Fibroblast of skin of scalp (primary cell): ENCODE data around the gene KLHL11.
"Not testable (repeated sequence)": the region's sequence is repeated elsewhere in the genome, so short reads cannot be mapped to it uniquely, and the experiment has no call there.

Experiments used
- DNase-seq: peaks from one replicate; pipeline ENCODE4 v3.0.0-alpha.2; 2013

The KLHL11 gene

GRCh38 chr17:41888332-41888965 lies 23.2 kb upstream of the KLHL11 start:
- no peak for DNase-seq

- no peak for DNase-seq
These were observed 20.5 kb upstream of the KLHL11 start for GRCh38 chr17:41885733-41886132.

GRCh38 chr17:41882756-41883155 lies 17.5 kb upstream of the KLHL11 start:
- no peak for DNase-seq

- no peak for DNase-seq
These were observed 14.9 kb upstream of the KLHL11 start for GRCh38 chr17:41880130-41880529.

GRCh38 chr17:41874293-41874670 lies 9.1 kb upstream of the KLHL11 start:
- not testable (repeated sequence) for DNase-seq

GRCh38 chr17:41873559-41874292 lies 8.5 kb upstream of the KLHL11 start:
- no peak for DNase-seq

- DNase-seq: no peak
These were observed 6.6 kb upstream of the KLHL11 start for GRCh38 chr17:41871789-41872188.

GRCh38 chr17:41870627-41871026 lies 5.4 kb upstream of the KLHL11 start:
- no peak for DNase-seq

GRCh38 chr17:41870097-41870496 lies 4.9 kb upstream of the KLHL11 start:
- DNase-seq: no peak

GRCh38 chr17:41869426-41869825 lies 4.2 kb upstream of the KLHL11 start:
- DNase-seq: no peak

GRCh38 chr17:41868568-41868967 lies 3.3 kb upstream of the KLHL11 start:
- no peak for DNase-seq

GRCh38 chr17:41865596-41865893 lies 322 bp upstream of the KLHL11 start:
- DNase-seq: no peak

- no peak for DNase-seq
These were observed 756 bp downstream of the KLHL11 start for GRCh38 chr17:41864498-41864835.

GRCh38 chr17:41863074-41863848 lies 2.0 kb downstream of the KLHL11 start:
- no peak for DNase-seq

- DNase-seq: no peak
These were observed 4.8 kb downstream of the KLHL11 start for GRCh38 chr17:41860254-41860931.

- DNase-seq: not testable (repeated sequence)
These were observed 13.8 kb downstream of the KLHL11 start for GRCh38 chr17:41851382-41851781.

- no peak for DNase-seq
These were observed 15.8 kb downstream of the KLHL11 start for GRCh38 chr17:41849251-41849990.

- DNase-seq: no peak
These were observed 16.4 kb downstream of the KLHL11 start for GRCh38 chr17:41848788-41849187.

GRCh38 chr17:41844971-41845370 lies 20.3 kb downstream of the KLHL11 start:
- DNase-seq: no peak

GRCh38 chr17:41840781-41841180 lies 24.4 kb downstream of the KLHL11 start:
- not testable (repeated sequence) for DNase-seq

- not testable (repeated sequence) for DNase-seq
These were observed 25.8 kb downstream of the KLHL11 start for GRCh38 chr17:41839448-41839847.

GRCh38 chr17:41837761-41838538 lies 27.3 kb downstream of the KLHL11 start, which contains the start of gene KLHL10:
Gene KLHL10 (plus strand): TSS chr17:41837825. CDS start chr17:41837933, 108 bp downstream.
- no peak for DNase-seq
